Measurements from ENCODE around the gene BCOR.

DNA sequence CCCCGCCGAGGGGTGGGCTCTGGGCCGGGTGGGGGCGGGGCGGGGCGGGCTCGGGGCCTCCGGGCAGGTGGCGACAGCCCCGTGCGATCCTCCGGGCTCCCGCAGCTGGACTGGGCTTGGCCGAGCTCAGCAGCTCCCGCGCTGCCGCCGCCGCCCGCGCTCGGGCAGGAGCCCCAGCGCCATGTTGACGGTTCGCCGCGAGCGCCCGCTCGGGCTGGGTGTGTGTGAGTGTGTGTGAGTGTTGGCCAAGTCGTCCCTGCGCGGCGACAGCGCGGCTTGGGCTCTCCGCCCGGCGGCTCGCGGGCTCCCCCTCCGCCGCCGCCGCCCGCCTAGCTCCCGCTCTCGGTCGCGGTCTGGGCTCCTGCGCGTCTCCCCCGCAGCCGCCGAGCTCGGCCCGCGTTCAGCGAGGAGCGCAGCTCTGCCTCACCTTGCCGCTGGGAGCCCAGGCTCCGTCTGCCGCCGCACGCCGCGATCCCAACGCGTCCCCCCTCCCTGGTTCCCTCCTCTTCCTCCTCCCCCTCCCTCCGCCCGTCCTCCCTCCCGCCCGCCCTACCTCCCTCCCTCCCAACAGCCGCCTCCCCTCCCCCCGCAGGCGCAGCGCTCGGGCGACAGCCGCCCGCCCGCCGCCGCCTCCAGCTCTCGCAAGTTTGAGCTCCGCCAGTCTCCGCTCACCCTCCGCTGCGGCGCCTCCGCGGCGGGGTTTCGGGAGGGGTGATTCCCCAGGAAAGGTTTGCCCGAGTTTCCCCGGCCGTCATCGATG lies at the start of gene BCOR:
- TF ChIP-seq ESRRG (CRISPR knock-in tag; IDR thresholded peaks at IDR 0.05) (no peak), RARB (CRISPR knock-in tag; IDR thresholded peaks at IDR 0.05) (no peak), PPARA (CRISPR knock-in tag; IDR thresholded peaks at IDR 0.05; ENCODE audit: borderline replicate concordance) (no peak), CSDC2 (CRISPR knock-in tag; IDR thresholded peaks at IDR 0.05) (no peak)
- TF ChIP-seq, protein P1, sequence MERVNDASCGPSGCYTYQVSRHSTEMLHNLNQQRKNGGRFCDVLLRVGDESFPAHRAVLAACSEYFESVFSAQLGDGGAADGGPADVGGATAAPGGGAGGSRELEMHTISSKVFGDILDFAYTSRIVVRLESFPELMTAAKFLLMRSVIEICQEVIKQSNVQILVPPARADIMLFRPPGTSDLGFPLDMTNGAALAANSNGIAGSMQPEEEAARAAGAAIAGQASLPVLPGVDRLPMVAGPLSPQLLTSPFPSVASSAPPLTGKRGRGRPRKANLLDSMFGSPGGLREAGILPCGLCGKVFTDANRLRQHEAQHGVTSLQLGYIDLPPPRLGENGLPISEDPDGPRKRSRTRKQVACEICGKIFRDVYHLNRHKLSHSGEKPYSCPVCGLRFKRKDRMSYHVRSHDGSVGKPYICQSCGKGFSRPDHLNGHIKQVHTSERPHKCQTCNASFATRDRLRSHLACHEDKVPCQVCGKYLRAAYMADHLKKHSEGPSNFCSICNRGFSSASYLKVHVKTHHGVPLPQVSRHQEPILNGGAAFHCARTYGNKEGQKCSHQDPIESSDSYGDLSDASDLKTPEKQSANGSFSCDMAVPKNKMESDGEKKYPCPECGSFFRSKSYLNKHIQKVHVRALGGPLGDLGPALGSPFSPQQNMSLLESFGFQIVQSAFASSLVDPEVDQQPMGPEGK (CRISPR knock-in tag; IDR thresholded peaks at IDR 0.05; ENCODE audit: borderline replicate concordance), result no peak
- TF ChIP-seq, protein P2, sequence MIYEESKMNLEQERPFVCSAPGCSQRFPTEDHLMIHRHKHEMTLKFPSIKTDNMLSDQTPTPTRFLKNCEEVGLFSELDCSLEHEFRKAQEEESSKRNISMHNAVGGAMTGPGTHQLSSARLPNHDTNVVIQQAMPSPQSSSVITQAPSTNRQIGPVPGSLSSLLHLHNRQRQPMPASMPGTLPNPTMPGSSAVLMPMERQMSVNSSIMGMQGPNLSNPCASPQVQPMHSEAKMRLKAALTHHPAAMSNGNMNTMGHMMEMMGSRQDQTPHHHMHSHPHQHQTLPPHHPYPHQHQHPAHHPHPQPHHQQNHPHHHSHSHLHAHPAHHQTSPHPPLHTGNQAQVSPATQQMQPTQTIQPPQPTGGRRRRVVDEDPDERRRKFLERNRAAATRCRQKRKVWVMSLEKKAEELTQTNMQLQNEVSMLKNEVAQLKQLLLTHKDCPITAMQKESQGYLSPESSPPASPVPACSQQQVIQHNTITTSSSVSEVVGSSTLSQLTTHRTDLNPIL (CRISPR knock-in tag; IDR thresholded peaks at IDR 0.05; ENCODE audit: low read depth), result no peak

Data from SK-N-SH treated with all-trans-retinoic acid at 6 μM for 48 hours (cell line).